NT2/D1 (cell line): ENCODE measurements around the gene FRMD4A.

Source experiments
- SUZ12 ChIP-seq: IDR thresholded peaks from 2 replicates; pipeline ENCODE4 v1.6.1; 2011; ENCODE audit not compliant: insufficient read length, insufficient read depth; ENCODE audit errors: extremely low read depth
- YY1 ChIP-seq: IDR thresholded peaks from 2 replicates; pipeline ENCODE4 v1.6.1; 2011; ENCODE audit not compliant: insufficient read length, insufficient read depth
- ZNF274 ChIP-seq: IDR thresholded peaks from 2 replicates; pipeline ENCODE4 v1.6.1; 2011; ENCODE audit warnings: mild to moderate bottlenecking, low read depth, low read length

DNA sequence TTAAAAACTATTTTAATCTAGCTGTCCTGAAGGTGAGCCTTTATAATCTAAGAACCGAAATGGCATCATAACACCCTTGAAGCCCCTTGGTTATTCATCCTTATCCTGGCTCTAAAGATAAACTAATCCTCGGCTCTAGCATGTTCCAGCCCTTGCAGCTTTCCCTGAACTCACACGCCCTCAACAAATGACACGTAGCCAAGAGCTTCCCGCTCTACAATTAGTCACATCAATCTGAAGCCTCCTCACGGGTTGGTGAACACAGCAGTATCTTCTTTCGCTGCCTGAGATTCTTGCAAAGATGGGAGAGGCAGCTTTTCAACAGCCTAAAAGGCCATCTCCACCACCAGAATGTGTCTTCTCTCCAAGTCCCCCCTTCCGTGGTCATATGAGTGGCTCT, 4.1 kb downstream of the FRMD4A start:
- TF ChIP-seq ZNF274: no peak
- TF ChIP-seq YY1: no peak
- no peak for TF ChIP-seq SUZ12
